Fibroblast of mammary gland (primary cell): ENCODE results near the gene MRPS22.
"Not testable (repeated sequence)": the region's sequence is repeated elsewhere in the genome, so short reads cannot be mapped to it uniquely, and the experiment has no call there.

Source experiments
- DNase-seq: peaks from one replicate; pipeline ENCODE4 v3.0.0-alpha.2; 2010; ENCODE audit warnings: low read depth
- H3K4me3 ChIP-seq: 2 replicates; pipeline ENCODE4 v1.5.1; 2011; ENCODE audit warnings: low read depth, mild to moderate bottlenecking, low read length, moderate library complexity; ENCODE audit not compliant: control insufficient read depth
- TF ChIP-seq, protein P1 (sequence below): conservative IDR thresholded peaks from 2 replicates; pipeline ENCODE4 v1.5.1; 2011; ENCODE audit warnings: low read depth, low read length, inconsistent platforms; ENCODE audit not compliant: control insufficient read depth, insufficient read depth

MRPS22 gene

GRCh38 chr3:139380575-139380974, 36.8 kb downstream of the MRPS22 start:
- no peak for DNase-seq
- no peak overlapping the region for H3K4me3 ChIP-seq
- TF ChIP-seq, protein P1, sequence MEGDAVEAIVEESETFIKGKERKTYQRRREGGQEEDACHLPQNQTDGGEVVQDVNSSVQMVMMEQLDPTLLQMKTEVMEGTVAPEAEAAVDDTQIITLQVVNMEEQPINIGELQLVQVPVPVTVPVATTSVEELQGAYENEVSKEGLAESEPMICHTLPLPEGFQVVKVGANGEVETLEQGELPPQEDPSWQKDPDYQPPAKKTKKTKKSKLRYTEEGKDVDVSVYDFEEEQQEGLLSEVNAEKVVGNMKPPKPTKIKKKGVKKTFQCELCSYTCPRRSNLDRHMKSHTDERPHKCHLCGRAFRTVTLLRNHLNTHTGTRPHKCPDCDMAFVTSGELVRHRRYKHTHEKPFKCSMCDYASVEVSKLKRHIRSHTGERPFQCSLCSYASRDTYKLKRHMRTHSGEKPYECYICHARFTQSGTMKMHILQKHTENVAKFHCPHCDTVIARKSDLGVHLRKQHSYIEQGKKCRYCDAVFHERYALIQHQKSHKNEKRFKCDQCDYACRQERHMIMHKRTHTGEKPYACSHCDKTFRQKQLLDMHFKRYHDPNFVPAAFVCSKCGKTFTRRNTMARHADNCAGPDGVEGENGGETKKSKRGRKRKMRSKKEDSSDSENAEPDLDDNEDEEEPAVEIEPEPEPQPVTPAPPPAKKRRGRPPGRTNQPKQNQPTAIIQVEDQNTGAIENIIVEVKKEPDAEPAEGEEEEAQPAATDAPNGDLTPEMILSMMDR, result no peak

- not testable (repeated sequence) for DNase-seq, H3K4me3 ChIP-seq
Observed at GRCh38 chr3:139382291-139382690, 38.5 kb downstream of the MRPS22 start.

- H3K4me3 ChIP-seq, result peak overlapping the region; percentile 99
- no peak for DNase-seq
- TF ChIP-seq, protein P1, result no peak
Observed at GRCh38 chr3:139388077-139388476, 44.3 kb downstream of the MRPS22 start.

GRCh38 chr3:139388821-139389551, 45.2 kb downstream of the MRPS22 start:
- TF ChIP-seq, protein P1, result no peak
- peak overlapping the region; percentile 99 for H3K4me3 ChIP-seq
- DNase-seq, result no peak

- H3K4me3 ChIP-seq, result peak within 1 kb of the TSS; percentile 99
- DNase-seq, result peak; percentile 99
- TF ChIP-seq, protein P1, result no peak
Observed at GRCh38 chr3:139389552-139390368, 45.9 kb downstream of the MRPS22 start, which contains the start of gene COPB2. COPB2 (minus strand) TSS chr3:139389647; CDS start chr3:139389550, 97 bp downstream.

DNA sequence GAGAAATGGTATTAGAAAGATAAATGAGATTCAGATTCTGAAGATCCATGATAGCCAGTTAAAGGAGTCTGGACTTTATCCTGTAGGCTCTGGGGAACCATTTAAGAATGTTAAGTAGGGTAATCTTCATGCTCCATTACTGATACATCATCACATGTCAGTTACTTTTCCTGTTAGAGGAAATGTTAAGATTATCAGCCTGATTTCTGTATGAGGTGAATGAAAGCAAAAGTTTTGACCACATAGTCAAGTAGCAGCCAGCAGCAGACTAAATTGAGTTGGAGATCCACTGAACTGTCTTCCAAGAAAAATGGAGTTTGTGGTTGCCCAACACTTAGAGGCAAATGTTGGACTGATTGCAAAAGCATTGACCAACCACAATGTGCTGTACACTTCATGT, 50.3 kb downstream of the MRPS22 start:
- no peak overlapping the region for H3K4me3 ChIP-seq
- TF ChIP-seq, protein P1, result no peak
- peak; percentile 47 for DNase-seq

- TF ChIP-seq, protein P1, result no peak
- H3K4me3 ChIP-seq, result no peak overlapping the region
- DNase-seq, result no peak
Observed at GRCh38 chr3:139396707-139397106, 52.9 kb downstream of the MRPS22 start.

GRCh38 chr3:139401155-139401554, 57.3 kb downstream of the MRPS22 start:
- not testable (repeated sequence) for H3K4me3 ChIP-seq, DNase-seq
